OCI-LY1 (cell line): Measurements from ENCODE around the gene ZNRD2.

Source experiments
- H2AFZ ChIP-seq: fragments of 200-600 bp; sonication (generic), shearing (Covaris generic); 2 replicates; pipeline ENCODE4 v1.6.0; 2014; ENCODE audit warnings: antibody characterized with exemption, mild to moderate bottlenecking, low read length
- H3F3A ChIP-seq: fragments of 200-600 bp; sonication (generic), shearing (Covaris generic); 2 replicates; pipeline ENCODE4 v1.6.0; 2014; ENCODE audit warnings: mild to moderate bottlenecking, antibody characterized with exemption, low read length, moderate library complexity; ENCODE audit not compliant: insufficient read depth
- H3K27ac ChIP-seq: fragments of 200-600 bp; sonication (generic); 2 replicates; pipeline ENCODE4 v1.5.1; 2014; ENCODE audit warnings: low read length, mixed run types, mild to moderate bottlenecking, low read depth; ENCODE audit not compliant: poor library complexity, severe bottlenecking
- H3K27me3 ChIP-seq: fragments of 200-600 bp; sonication (generic); 2 replicates; pipeline ENCODE4 v1.6.0; 2014; ENCODE audit warnings: antibody characterized with exemption, mild to moderate bottlenecking, low read length, moderate library complexity; ENCODE audit not compliant: insufficient read depth
- H3K36me3 ChIP-seq: fragments of 200-600 bp; sonication (generic); 2 replicates; pipeline ENCODE4 v1.6.1; 2014; ENCODE audit warnings: mild to moderate bottlenecking, antibody characterized with exemption, low read length, moderate library complexity, mixed read lengths; ENCODE audit not compliant: insufficient read depth
- H3K4me1 ChIP-seq: fragments of 200-600 bp; sonication (generic); 2 replicates; pipeline ENCODE4 v1.5.1; 2014; ENCODE audit warnings: mild to moderate bottlenecking, low read length, moderate library complexity; ENCODE audit not compliant: insufficient read depth, severe bottlenecking
- H3K4me2 ChIP-seq: fragments of 200-600 bp; sonication (generic), shearing (Covaris generic); 2 replicates; pipeline ENCODE4 v1.6.1; 2014; ENCODE audit warnings: low read length
- H3K4me3 ChIP-seq: fragments of 200-600 bp; sonication (generic); 2 replicates; pipeline ENCODE4 v1.5.1; 2014; ENCODE audit warnings: low read length, low read depth, mild to moderate bottlenecking, mixed read lengths; ENCODE audit not compliant: poor library complexity, severe bottlenecking
- H3K79me2 ChIP-seq: fragments of 200-600 bp; shearing (Covaris generic); 2 replicates; pipeline ENCODE4 v1.6.1; 2016; ENCODE audit warnings: mixed run types, low read length, mixed read lengths; ENCODE audit not compliant: insufficient read depth
- H3K9ac ChIP-seq: fragments of 200-600 bp; sonication (generic), shearing (Covaris generic); 2 replicates; pipeline ENCODE4 v1.6.1; 2014; ENCODE audit warnings: mild to moderate bottlenecking, low read length, mixed read lengths
- H3K9me2 ChIP-seq: fragments of 200-600 bp; sonication (generic), shearing (Covaris generic); 2 replicates; pipeline ENCODE4 v1.6.1; 2014; ENCODE audit warnings: low read depth, mild to moderate bottlenecking, low read length, mixed read lengths
- H3K9me3 ChIP-seq: fragments of 200-600 bp; shearing (Covaris generic); 2 replicates; pipeline ENCODE4 v1.6.1; 2014; ENCODE audit warnings: low read length, mixed read lengths
- H4K20me1 ChIP-seq: fragments of 200-600 bp; sonication (generic), shearing (Covaris generic); 2 replicates; pipeline ENCODE4 v1.6.0; 2016; ENCODE audit warnings: mild to moderate bottlenecking, low read length; ENCODE audit not compliant: insufficient read depth
- EZH2 ChIP-seq: fragments of 200-600 bp; sonication (generic), shearing (Covaris generic); IDR thresholded peaks from 2 replicates; pipeline ENCODE4 v1.8.0; 2017; ENCODE audit warnings: borderline replicate concordance, mixed run types, mild to moderate bottlenecking, antibody characterized with exemption, low read length, moderate library complexity, mixed read lengths
- TF ChIP-seq, protein P1 (sequence below): fragments of 200-600 bp; sonication (generic), shearing (Covaris generic); IDR thresholded peaks from 2 replicates; pipeline ENCODE4 v1.5.1; 2017; ENCODE audit warnings: mild to moderate bottlenecking, antibody characterized with exemption, low read length, moderate library complexity, mixed read lengths

Gene ZNRD2

DNA sequence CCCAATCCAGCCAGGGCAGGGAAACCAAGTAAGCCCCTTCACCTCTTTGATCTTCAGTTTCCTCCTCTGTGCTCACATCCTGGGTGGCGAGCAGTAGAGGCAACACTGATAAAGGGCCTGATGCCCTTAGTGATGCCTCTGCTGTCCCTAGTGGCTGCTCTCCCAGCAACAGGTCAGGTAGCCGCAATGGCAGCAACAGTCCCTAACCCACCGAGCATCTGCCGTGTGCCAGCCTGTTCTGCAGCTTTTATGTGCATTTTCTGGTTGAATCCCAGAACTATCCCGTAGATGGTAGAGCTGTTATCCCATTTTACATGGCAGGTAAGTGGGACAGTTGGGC lies 40.1 kb upstream of the ZNRD2 start:
- Histone ChIP-seq H4K20me1 (no peaks in the 10 kb centered on the region), H3K4me2 (no peak overlapping the region), H3K9me2 (no peaks in the 10 kb centered on the region), H3K4me3 (no peak overlapping the region), H3K27me3 (no peaks in the 10 kb centered on the region), H3K4me1 (peaks cover 10% of the 10 kb centered on the region), H3K27ac (no peak overlapping the region), H2AFZ (no peak overlapping the region), H3K9me3 (no peaks in the 10 kb centered on the region), H3K79me2 (no peaks in the 10 kb centered on the region), H3F3A (no peaks in the 10 kb centered on the region), H3K36me3 (peaks cover 45% of the 10 kb centered on the region), H3K9ac (no peak overlapping the region)
- TF ChIP-seq, protein P1, sequence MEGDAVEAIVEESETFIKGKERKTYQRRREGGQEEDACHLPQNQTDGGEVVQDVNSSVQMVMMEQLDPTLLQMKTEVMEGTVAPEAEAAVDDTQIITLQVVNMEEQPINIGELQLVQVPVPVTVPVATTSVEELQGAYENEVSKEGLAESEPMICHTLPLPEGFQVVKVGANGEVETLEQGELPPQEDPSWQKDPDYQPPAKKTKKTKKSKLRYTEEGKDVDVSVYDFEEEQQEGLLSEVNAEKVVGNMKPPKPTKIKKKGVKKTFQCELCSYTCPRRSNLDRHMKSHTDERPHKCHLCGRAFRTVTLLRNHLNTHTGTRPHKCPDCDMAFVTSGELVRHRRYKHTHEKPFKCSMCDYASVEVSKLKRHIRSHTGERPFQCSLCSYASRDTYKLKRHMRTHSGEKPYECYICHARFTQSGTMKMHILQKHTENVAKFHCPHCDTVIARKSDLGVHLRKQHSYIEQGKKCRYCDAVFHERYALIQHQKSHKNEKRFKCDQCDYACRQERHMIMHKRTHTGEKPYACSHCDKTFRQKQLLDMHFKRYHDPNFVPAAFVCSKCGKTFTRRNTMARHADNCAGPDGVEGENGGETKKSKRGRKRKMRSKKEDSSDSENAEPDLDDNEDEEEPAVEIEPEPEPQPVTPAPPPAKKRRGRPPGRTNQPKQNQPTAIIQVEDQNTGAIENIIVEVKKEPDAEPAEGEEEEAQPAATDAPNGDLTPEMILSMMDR, result peak; percentile 56
- no peak for TF ChIP-seq EZH2

DNA sequence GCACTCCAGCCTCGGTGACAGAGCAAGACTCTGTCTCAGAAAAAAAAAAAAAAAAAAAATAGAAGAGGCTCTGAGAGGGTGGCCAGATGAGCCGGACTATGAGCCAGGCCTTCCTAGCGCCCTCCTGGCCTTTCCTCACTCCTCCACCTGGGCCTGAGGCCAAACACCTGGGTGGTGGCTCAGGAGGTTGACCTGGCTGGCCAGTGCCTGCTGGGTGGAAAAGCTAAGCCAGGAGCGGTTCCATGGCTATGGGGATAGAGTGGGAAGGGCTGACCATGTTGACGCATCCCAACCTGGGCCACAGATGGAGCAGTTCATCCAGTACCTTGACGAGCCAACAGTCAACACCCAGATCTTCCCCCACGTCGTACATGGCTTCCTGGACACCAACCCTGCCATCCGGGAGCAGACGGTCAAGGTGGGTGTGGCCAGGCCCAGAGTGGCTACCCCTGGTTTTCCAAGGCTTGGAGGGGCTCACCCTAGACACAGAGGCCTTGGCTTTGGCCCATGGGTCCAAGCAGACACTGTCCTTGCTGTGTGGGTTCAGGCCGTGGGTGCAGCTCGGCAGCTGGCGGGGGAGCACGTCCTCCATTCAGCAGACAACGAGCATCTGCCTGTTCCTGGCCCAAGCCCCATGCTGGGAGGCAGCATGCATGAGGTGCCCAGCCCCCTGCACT lies 37.8 kb upstream of the ZNRD2 start:
- no peak for TF ChIP-seq EZH2
- TF ChIP-seq, protein P1, result no peak
- H3K36me3 ChIP-seq, result peaks cover 43% of the 10 kb centered on the region
- no peak overlapping the region for H3K9ac ChIP-seq
- H3F3A ChIP-seq, result no peaks in the 10 kb centered on the region
- H3K4me3 ChIP-seq, result no peak overlapping the region
- H3K4me1 ChIP-seq, result no peaks in the 10 kb centered on the region
- H3K27me3 ChIP-seq, result no peaks in the 10 kb centered on the region
- no peaks in the 10 kb centered on the region for H3K9me3 ChIP-seq
- H4K20me1 ChIP-seq, result no peaks in the 10 kb centered on the region
- no peaks in the 10 kb centered on the region for H3K9me2 ChIP-seq
- no peak overlapping the region for H3K27ac ChIP-seq
- H3K4me2 ChIP-seq, result no peak overlapping the region
- H3K79me2 ChIP-seq, result no peaks in the 10 kb centered on the region
- no peak overlapping the region for H2AFZ ChIP-seq

DNA sequence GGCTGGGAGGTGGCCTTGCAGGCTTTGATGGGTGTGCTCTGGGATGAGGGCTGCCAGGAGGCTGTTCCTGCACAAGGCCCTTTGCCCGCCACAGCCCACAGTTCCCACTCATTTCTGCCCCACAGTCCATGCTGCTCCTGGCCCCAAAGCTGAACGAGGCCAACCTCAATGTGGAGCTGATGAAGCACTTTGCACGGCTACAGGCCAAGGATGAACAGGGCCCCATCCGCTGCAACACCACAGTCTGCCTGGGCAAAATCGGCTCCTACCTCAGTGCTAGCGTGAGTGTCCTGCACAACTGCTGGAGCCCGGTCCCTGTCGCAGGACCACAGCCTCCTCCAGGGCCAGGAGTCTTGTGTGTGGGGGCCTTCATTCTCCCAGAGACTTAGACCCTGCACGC lies 35.2 kb upstream of the ZNRD2 start:
- Histone ChIP-seq H3K4me3 (no peak overlapping the region), H3K9me3 (no peaks in the 10 kb centered on the region), H2AFZ (no peak overlapping the region), H3K4me1 (peaks cover 7% of the 10 kb centered on the region), H4K20me1 (no peaks in the 10 kb centered on the region), H3K27me3 (no peaks in the 10 kb centered on the region), H3K4me2 (no peak overlapping the region), H3K9ac (no peak overlapping the region), H3F3A (no peaks in the 10 kb centered on the region), H3K36me3 (peaks cover 41% of the 10 kb centered on the region), H3K9me2 (no peaks in the 10 kb centered on the region), H3K27ac (no peak overlapping the region), H3K79me2 (no peaks in the 10 kb centered on the region)
- TF ChIP-seq, protein P1, result no peak
- TF ChIP-seq EZH2, result no peak
